SW 1271 (cell line): ENCODE measurements around the gene ENOPH1.
"Not testable (repeated sequence)": the region's sequence is repeated elsewhere in the genome, so short reads cannot be mapped to it uniquely, and the experiment has no call there.

ENCODE experiments used
- DNase-seq, 2 experiments: peaks; one replicate each; lab custom pipeline; 2025; lab: John Stamatoyannopoulos, UW

ENOPH1 gene

GRCh38 chr4:82469791-82470345 lies 39.5 kb downstream of the ENOPH1 start:
- DNase-seq, result no peak

- DNase-seq, result not testable (repeated sequence)
These were observed 42.7 kb downstream of the ENOPH1 start for GRCh38 chr4:82473080-82473479.

GRCh38 chr4:82473621-82474164 lies 43.3 kb downstream of the ENOPH1 start:
- DNase-seq, result no peak

GRCh38 chr4:82475931-82476330 lies 45.5 kb downstream of the ENOPH1 start:
- not testable (repeated sequence) for DNase-seq

- not testable (repeated sequence) for DNase-seq
These were observed 47.1 kb downstream of the ENOPH1 start for GRCh38 chr4:82477469-82477868.

- DNase-seq, result no peak
These were observed 49.2 kb downstream of the ENOPH1 start for GRCh38 chr4:82479562-82479961.

GRCh38 chr4:82480771-82481505 lies 50.5 kb downstream of the ENOPH1 start:
- no peak for DNase-seq

- DNase-seq, result no peak
These were observed 51.1 kb downstream of the ENOPH1 start for GRCh38 chr4:82481506-82481840.

GRCh38 chr4:82482387-82482786 lies 52.0 kb downstream of the ENOPH1 start:
- DNase-seq, result no peak

- DNase-seq, result no peak
These were observed 54.8 kb downstream of the ENOPH1 start for GRCh38 chr4:82484996-82485783.

- no peak for DNase-seq
These were observed 58.7 kb downstream of the ENOPH1 start for GRCh38 chr4:82489076-82489475.

GRCh38 chr4:82489987-82490386 lies 59.6 kb downstream of the ENOPH1 start:
- DNase-seq, result no peak

- no peak for DNase-seq
These were observed 61.0 kb downstream of the ENOPH1 start for GRCh38 chr4:82491251-82491960.

- DNase-seq, result no peak
These were observed 63.5 kb downstream of the ENOPH1 start for GRCh38 chr4:82493721-82494425.

- DNase-seq, result no peak
These were observed 65.3 kb downstream of the ENOPH1 start for GRCh38 chr4:82495666-82496065.

- DNase-seq, result no peak
These were observed 66.0 kb downstream of the ENOPH1 start for GRCh38 chr4:82496349-82496748.

GRCh38 chr4:82499738-82500434 lies 69.5 kb downstream of the ENOPH1 start:
- DNase-seq, result no peak

- DNase-seq, result no peak
These were observed 70.2 kb downstream of the ENOPH1 start for GRCh38 chr4:82500435-82501153.

GRCh38 chr4:82501154-82501442 lies 70.7 kb downstream of the ENOPH1 start:
- no peak for DNase-seq

GRCh38 chr4:82508011-82508410 lies 77.6 kb downstream of the ENOPH1 start:
- no peak for DNase-seq
